Measurements from ENCODE around the gene VWA5B2.
A peak's percentile ranks its signal among the peaks of the same experiment; 100 is the strongest.
"Not testable (repeated sequence)": the region's sequence is repeated elsewhere in the genome, so short reads cannot be mapped to it uniquely, and the experiment has no call there.

The VWA5B2 gene

GRCh38 chr3:184267249-184267648 lies 37.9 kb downstream of the VWA5B2 start:
- not testable (repeated sequence) for FAIRE-seq; DNase-seq (ENCODE audit: insufficient read length, low spot score)

DNA sequence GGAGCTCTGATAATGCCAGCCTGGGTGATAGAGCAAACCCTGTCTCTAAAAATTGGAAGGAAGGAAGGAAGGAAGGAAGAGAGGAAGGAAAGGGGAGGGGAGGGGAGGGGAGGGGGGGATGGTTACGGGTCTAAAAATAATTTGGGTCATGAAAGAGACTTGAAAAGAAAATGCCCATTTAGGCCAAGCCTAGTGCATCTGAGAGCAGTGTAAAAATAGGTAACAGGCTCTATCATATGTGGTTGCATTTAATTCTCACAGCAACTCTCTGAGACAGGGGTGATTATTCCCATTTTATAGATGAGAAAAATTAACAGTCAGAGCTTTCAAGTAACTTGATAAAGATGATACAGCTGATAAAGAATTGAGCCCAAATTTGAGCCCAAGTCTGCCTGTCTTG lies 42.9 kb downstream of the VWA5B2 start:
- FAIRE-seq (no peak), DNase-seq (ENCODE audit: insufficient read length, low spot score) (no peak)

GRCh38 chr3:184275381-184275701 lies 46.0 kb downstream of the VWA5B2 start:
- no peak for DNase-seq (ENCODE audit: insufficient read length, low spot score)
- FAIRE-seq: no peak

DNA sequence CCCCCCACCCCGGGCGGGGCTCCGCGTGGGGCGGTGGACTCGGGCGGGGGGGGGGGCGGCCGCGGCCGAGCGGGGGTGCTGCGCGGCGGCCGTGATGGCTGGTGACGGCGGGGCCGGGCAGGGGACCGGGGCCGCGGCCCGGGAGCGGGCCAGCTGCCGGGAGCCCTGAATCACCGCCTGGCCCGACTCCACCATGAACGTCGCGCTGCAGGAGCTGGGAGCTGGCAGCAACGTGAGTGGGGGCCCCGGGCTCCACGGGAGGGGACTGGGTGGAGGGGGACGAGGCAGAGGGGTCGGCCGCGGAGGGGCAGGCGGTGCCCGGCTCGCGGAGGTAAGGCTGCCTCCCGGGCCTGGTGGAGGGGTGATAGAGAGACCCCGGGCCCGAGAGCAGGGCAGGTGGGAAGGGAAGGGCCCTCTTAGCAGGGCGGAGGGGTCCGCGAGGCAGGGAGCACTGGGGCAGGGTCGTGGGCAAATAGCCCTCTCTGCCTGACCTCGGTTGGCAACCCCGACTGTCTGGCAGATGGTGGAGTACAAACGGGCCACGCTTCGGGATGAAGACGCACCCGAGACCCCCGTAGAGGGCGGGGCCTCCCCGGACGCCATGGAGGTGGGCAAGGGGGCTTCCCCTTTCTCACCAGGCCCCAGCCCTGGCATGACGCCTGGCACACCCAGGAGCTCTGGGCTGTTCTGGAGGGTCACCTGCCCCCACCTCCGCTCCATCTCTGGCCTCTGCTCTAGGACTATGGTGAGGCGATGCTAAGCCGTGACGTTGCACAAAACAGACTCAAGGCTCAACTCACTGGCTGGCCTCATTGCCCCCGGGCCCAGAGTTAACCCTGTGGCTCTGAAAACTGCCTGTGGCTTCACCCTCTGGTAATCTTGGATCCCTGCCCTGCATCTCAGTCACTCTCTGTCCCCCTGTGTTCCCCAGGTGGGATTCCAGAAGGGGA lies 46.9 kb downstream of the VWA5B2 start, which contains the start of gene ECE2:
TSS of gene ECE2 (plus strand) at position 62 of the 950 bp plus-strand sequence. CDS start at position 194, 132 bp downstream.
- no peak for DNase-seq (ENCODE audit: insufficient read length, low spot score)
- no peak for FAIRE-seq

DNA sequence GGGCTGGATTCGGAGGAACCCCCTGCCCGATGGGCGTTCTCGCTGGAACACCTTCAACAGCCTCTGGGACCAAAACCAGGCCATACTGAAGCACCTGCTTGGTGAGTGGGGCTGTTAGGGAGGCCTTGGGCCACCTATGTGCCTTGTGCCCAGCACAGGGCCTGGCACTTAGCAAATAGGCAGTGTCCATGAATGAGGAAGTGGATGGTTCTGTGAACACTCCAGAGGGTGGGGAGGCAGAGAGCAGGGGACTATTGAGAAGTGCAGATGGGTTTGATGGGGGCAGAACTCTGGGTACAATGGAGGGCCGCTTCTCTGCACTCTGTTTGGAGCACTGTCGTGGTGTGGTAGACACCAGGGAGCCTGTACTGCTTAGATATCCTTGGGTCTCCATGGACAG lies 48.0 kb downstream of the VWA5B2 start:
- FAIRE-seq: no peak
- DNase-seq (ENCODE audit: insufficient read length, low spot score): no peak

DNA sequence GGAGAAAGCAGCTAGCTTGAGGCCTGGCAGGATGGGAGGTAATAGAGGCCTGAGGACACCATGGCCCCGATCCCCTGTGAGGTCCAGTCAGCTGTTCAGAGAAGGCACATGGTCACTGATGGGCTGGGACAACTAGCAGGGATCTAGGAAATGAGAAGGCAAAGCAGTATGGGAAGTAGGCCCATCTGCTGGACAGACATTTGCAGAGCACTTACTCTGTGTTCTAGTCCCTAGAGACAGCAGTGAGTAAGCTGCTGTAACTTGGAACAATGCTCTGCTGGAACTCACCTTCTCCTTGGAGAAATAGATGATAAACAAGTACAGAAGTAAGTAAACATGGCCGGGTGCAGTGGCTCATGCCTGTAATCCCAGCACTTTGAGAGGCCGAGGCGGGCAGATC lies 53.6 kb downstream of the VWA5B2 start:
- FAIRE-seq: no peak

GRCh38 chr3:184283681-184284080 lies 54.3 kb downstream of the VWA5B2 start:
- DNase-seq (ENCODE audit: insufficient read length, low spot score): no peak
- no peak for FAIRE-seq

More for the DNA sequence above, 53.6 kb downstream of the VWA5B2 start:
- no peak for DNase-seq (ENCODE audit: insufficient read length, low spot score)

- FAIRE-seq: no peak
- DNase-seq (ENCODE audit: insufficient read length, low spot score): peak; percentile 81
These were observed 55.3 kb downstream of the VWA5B2 start for GRCh38 chr3:184284696-184285095.

- FAIRE-seq (no peak), DNase-seq (ENCODE audit: insufficient read length, low spot score) (peak; percentile 78)
These were observed 60.1 kb downstream of the VWA5B2 start for GRCh38 chr3:184289426-184289938.

DNA sequence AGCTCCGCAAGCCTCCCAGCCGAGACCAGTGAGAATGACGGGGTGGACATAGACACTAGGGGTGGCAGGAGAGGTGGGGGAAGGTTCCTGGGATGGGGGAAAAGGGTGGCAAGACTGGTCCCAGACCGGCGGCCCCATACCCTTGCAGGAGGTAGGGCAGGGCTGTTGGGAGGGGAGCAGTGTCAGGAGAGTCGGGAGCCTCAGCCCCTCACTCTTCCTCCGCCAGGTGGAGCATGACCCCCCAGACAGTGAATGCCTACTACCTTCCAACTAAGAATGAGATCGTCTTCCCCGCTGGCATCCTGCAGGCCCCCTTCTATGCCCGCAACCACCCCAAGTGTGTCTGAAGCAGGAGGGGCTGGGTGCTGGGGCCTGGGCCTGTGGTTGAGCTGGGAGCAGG lies 60.9 kb downstream of the VWA5B2 start:
- DNase-seq (ENCODE audit: insufficient read length, low spot score) (no peak), FAIRE-seq (no peak)

DNA sequence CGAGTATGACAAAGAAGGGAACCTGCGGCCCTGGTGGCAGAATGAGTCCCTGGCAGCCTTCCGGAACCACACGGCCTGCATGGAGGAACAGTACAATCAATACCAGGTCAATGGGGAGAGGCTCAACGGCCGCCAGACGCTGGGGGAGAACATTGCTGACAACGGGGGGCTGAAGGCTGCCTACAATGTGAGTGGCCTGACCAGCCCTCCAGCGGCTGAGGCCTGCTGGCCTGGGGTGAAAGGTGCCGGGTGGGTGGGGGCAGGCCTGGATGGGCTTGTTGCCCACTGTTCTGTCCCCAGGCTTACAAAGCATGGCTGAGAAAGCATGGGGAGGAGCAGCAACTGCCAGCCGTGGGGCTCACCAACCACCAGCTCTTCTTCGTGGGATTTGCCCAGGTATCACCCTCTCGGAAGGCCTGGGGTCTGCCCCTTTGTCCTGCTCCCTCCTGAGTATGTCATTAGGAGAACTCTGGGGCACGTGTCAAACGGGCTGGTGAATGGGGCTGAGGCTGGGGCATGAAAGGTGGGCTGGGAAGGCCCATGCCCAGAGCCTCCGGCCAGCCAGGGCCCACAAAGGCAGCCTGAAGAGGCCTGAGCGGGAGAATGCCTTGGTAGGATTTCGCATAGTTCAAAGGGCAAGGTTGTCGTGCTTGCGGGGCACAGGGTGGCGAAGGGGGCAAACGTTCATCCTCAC lies 61.8 kb downstream of the VWA5B2 start:
- FAIRE-seq (no peak), DNase-seq (ENCODE audit: insufficient read length, low spot score) (no peak)
